HG03103 (cell line): ENCODE measurements around the gene CDH22.

Source experiments
- ATAC-seq: cut with Tn5 transposase; IDR thresholded peaks from one replicate; pipeline ENCODE4 v1.9.1; 2021; ENCODE audit warnings: low read depth; ENCODE audit not compliant: unreplicated experiment

CDH22 gene

GRCh38 chr20:46325789-46326188 is 17.5 kb upstream of the CDH22 start:
- no peak for ATAC-seq

GRCh38 chr20:46324960-46325703 is 16.8 kb upstream of the CDH22 start:
- no peak for ATAC-seq

- ATAC-seq, result no peak
These were observed 16.1 kb upstream of the CDH22 start for GRCh38 chr20:46324379-46324778.

GRCh38 chr20:46323557-46323956 is 15.3 kb upstream of the CDH22 start:
- no peak for ATAC-seq

- ATAC-seq, result no peak
These were observed 14.3 kb upstream of the CDH22 start for GRCh38 chr20:46322641-46323040.

- ATAC-seq, result no peak
These were observed 9.4 kb upstream of the CDH22 start for GRCh38 chr20:46317685-46318177.

GRCh38 chr20:46316984-46317684 is 8.8 kb upstream of the CDH22 start:
- ATAC-seq, result no peak

GRCh38 chr20:46315311-46315710 is 7.0 kb upstream of the CDH22 start:
- no peak for ATAC-seq

- no peak for ATAC-seq
These were observed 4.9 kb upstream of the CDH22 start for GRCh38 chr20:46312945-46313861.

- ATAC-seq, result no peak
These were observed 4.0 kb upstream of the CDH22 start for GRCh38 chr20:46312075-46312944.

- no peak for ATAC-seq
These were observed 3.4 kb upstream of the CDH22 start for GRCh38 chr20:46311719-46312074.

- no peak for ATAC-seq
These were observed 2.8 kb upstream of the CDH22 start for GRCh38 chr20:46311039-46311650.

- no peak for ATAC-seq
These were observed 1.6 kb upstream of the CDH22 start for GRCh38 chr20:46309945-46310344.

GRCh38 chr20:46307999-46308257 is 370 bp downstream of the CDH22 start:
- ATAC-seq, result no peak

GRCh38 chr20:46307139-46307998 is 929 bp downstream of the CDH22 start:
- ATAC-seq, result peak; percentile 70

GRCh38 chr20:46306743-46307138 is 1.6 kb downstream of the CDH22 start:
- ATAC-seq, result no peak

- ATAC-seq, result no peak
These were observed 2.3 kb downstream of the CDH22 start for GRCh38 chr20:46305973-46306360.

- ATAC-seq, result no peak
These were observed 2.8 kb downstream of the CDH22 start for GRCh38 chr20:46305331-46305972.

GRCh38 chr20:46304852-46305251 is 3.4 kb downstream of the CDH22 start:
- ATAC-seq, result no peak
